ENCODE data around the gene DOCK1. TPM values are rescaled to one million over a fixed set of nuclear protein-coding genes. Genes with fewer than 3 reads are reported as not detected.
A peak's percentile ranks its signal among the peaks of the same experiment; 100 is the strongest.

Gene DOCK1
- total RNA-seq, 3 donors from 2014 or later, result 50.4 to 101 (median 69.2) TPM

GRCh38 chr10:126924180-126924914, 19.1 kb downstream of the DOCK1 start:
- Histone ChIP-seq H3K27me3 (no peaks in the 10 kb centered on the region), H3K36me3 (no peaks in the 10 kb centered on the region), H3K27ac (no peak overlapping the region), H3K4me3 (no peak overlapping the region), H3K9me3 (no peaks in the 10 kb centered on the region), H3K4me1 (no peaks in the 10 kb centered on the region)
- intact Hi-C loops (cut with DNase I; ENCODE audit: low total_unique reads), result no loop called here
- DNase-seq (ENCODE audit: low spot score in 2 of 2), result no peak
- TF ChIP-seq POLR2A (IDR thresholded peaks at IDR 0.05) (no peak), POLR2AphosphoS5 (IDR thresholded peaks at IDR 0.05) (no peak), CTCF (IDR thresholded peaks at IDR 0.05) (no peak)

DNA sequence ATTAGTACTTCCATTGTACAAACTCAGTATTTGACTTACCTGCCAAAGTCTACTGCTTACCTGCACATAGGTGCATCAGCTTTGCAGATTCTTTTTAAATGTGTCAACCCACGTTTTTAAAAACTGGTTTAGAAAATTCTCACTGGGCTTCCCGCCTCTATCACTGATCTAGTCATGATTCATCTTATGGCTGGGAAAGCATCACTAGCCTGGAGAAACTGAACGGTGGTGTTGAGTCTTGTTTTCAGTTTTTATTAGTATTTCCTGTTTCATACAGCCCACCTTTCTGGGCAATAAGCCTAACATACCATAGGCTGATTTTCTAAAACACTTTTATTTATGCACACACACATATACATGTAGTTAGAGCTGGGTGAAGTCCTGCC, 19.7 kb downstream of the DOCK1 start:
- H3K4me3 ChIP-seq, result no peak overlapping the region
- intact Hi-C loops (cut with DNase I; ENCODE audit: low total_unique reads), result no loop called here

GRCh38 chr10:126926568-126926967, 21.3 kb downstream of the DOCK1 start:
- no peak for DNase-seq (ENCODE audit: low spot score in 2 of 2)
- H3K27me3 ChIP-seq, result no peaks in the 10 kb centered on the region
- no peaks in the 10 kb centered on the region for H3K36me3 ChIP-seq
- intact Hi-C loops (cut with DNase I; ENCODE audit: low total_unique reads), result no loop called here
- TF ChIP-seq CTCF (IDR thresholded peaks at IDR 0.05), result no peak
- TF ChIP-seq POLR2A (IDR thresholded peaks at IDR 0.05), result no peak
- TF ChIP-seq POLR2AphosphoS5 (IDR thresholded peaks at IDR 0.05), result no peak
- peak overlapping the region in 1 of 2 donors; percentile 3 for H3K27ac ChIP-seq
- H3K4me1 ChIP-seq, result no peaks in the 10 kb centered on the region
- no peak overlapping the region for H3K4me3 ChIP-seq
- no peaks in the 10 kb centered on the region for H3K9me3 ChIP-seq

More for the DNA sequence above, 19.7 kb downstream of the DOCK1 start:
- TF ChIP-seq POLR2AphosphoS5 (IDR thresholded peaks at IDR 0.05), result no peak
- no peak for TF ChIP-seq CTCF (IDR thresholded peaks at IDR 0.05)
- no peak for TF ChIP-seq POLR2A (IDR thresholded peaks at IDR 0.05)
- Histone ChIP-seq H3K27ac (peak overlapping the region in 1 of 2 donors; percentile 44), H3K4me1 (no peaks in the 10 kb centered on the region), H3K27me3 (no peaks in the 10 kb centered on the region), H3K36me3 (no peaks in the 10 kb centered on the region), H3K9me3 (no peaks in the 10 kb centered on the region)
- no peak for DNase-seq (ENCODE audit: low spot score in 2 of 2)

DNA sequence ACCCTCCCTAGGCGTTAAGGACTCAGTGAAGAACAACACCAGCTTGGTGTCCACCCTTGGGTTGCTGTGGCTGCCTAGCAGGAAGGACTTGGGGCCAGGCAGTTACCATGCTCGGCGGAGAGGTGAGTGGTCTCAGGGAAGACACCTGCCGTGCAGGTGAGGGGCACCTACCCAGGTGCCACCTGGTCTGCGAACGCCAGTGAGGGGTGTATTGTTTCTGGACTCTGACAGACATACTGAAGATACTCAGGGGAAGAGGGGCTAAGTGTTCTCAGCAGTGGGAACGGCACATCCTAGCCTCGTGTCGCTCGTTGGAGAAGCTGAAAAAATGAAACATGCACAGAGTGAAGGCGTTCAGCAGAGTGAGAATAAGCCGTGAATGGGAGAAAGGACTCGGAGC, 22.6 kb downstream of the DOCK1 start:
- no peak for DNase-seq (ENCODE audit: low spot score in 2 of 2)
- TF ChIP-seq POLR2AphosphoS5 (IDR thresholded peaks at IDR 0.05), result no peak
- TF ChIP-seq CTCF (IDR thresholded peaks at IDR 0.05), result no peak
- no peak for TF ChIP-seq POLR2A (IDR thresholded peaks at IDR 0.05)
- Histone ChIP-seq H3K27ac (no peak overlapping the region), H3K4me1 (no peaks in the 10 kb centered on the region), H3K27me3 (no peaks in the 10 kb centered on the region), H3K4me3 (no peak overlapping the region), H3K9me3 (no peaks in the 10 kb centered on the region), H3K36me3 (no peaks in the 10 kb centered on the region)
- intact Hi-C loops (cut with DNase I; ENCODE audit: low total_unique reads), result no loop called here

- Histone ChIP-seq H3K4me3 (no peak overlapping the region), H3K9me3 (no peaks in the 10 kb centered on the region), H3K27me3 (no peaks in the 10 kb centered on the region), H3K4me1 (no peaks in the 10 kb centered on the region), H3K27ac (no peak overlapping the region), H3K36me3 (no peaks in the 10 kb centered on the region)
- peak in 1 of 2 donors; percentile 17 for DNase-seq (ENCODE audit: low spot score in 2 of 2)
- TF ChIP-seq POLR2A (IDR thresholded peaks at IDR 0.05) (no peak), CTCF (IDR thresholded peaks at IDR 0.05) (no peak), POLR2AphosphoS5 (IDR thresholded peaks at IDR 0.05) (no peak)
- intact Hi-C loops (cut with DNase I; ENCODE audit: low total_unique reads), result no loop called here
These were observed 23.0 kb downstream of the DOCK1 start for GRCh38 chr10:126928274-126928673.

All from breast epithelium (tissue), 4 donors.